HepG2 (cell line): ENCODE measurements around the gene BTN1A1.

Source experiments
- CTCF ChIP-seq: sonication (generic); formaldehyde crosslinking; IDR thresholded peaks from 2 replicates; pipeline ENCODE4 v1.5.0; 2020; ENCODE audit warnings: mild to moderate bottlenecking, missing genetic modification reagents, moderate library complexity
- ELF4 ChIP-seq: sonication (generic); formaldehyde crosslinking; IDR thresholded peaks from 2 replicates; pipeline ENCODE4 v1.5.0; 2020; ENCODE audit warnings: missing genetic modification reagents, mild to moderate bottlenecking, moderate library complexity, borderline replicate concordance
- HOMEZ ChIP-seq: IDR thresholded peaks from 2 replicates; pipeline ENCODE4 v1.6.1; 2016; ENCODE audit warnings: low read depth
- KAT8 ChIP-seq: IDR thresholded peaks from 2 replicates; pipeline ENCODE4 v1.6.1; 2016; ENCODE audit warnings: missing genetic modification reagents, missing compliant biosample characterization
- KDM1A ChIP-seq: IDR thresholded peaks from 2 replicates; pipeline ENCODE4 v1.6.1; 2016; ENCODE audit warnings: missing compliant biosample characterization
- MAZ ChIP-seq, 2 experiments: sonication (generic) in 1 of 2; formaldehyde crosslinking in 1 of 2; IDR thresholded peaks; 2 replicates each; pipeline versions ENCODE4 v1.5.0 to v1.6.1; 2012 to 2020; ENCODE audit warnings: low read depth in 2 of 2, mild to moderate bottlenecking in 2 of 2, borderline replicate concordance in 1 of 2, improper control_type of control experiment in 1 of 2, low read length in 1 of 2, missing genetic modification reagents in 1 of 2, moderate library complexity in 1 of 2
- MTA3 ChIP-seq: sonication (generic); formaldehyde crosslinking; IDR thresholded peaks from 2 replicates; pipeline ENCODE4 v1.4.0; 2020; ENCODE audit warnings: missing genetic modification reagents
- NR2F1 ChIP-seq, 2 experiments: fragments of 450-650 bp in 1 of 2; formaldehyde crosslinking in 1 of 2; IDR thresholded peaks; 2 replicates each; pipeline versions ENCODE4 v1.5.0 to v1.6.1; 2016 to 2020; ENCODE audit warnings: mild to moderate bottlenecking in 1 of 2, missing compliant biosample characterization in 1 of 2, missing genetic modification reagents in 1 of 2, moderate library complexity in 1 of 2
- RFX5 ChIP-seq: IDR thresholded peaks from 2 replicates; pipeline ENCODE4 v1.6.1; 2011; ENCODE audit warnings: low read depth, low read length, improper control_type of control experiment
- ZBTB25 ChIP-seq: IDR thresholded peaks from 2 replicates; pipeline ENCODE4 v1.6.1; 2018; ENCODE audit warnings: missing genetic modification reagents
- ZBTB3 ChIP-seq: sonication (generic); formaldehyde crosslinking; IDR thresholded peaks from 2 replicates; pipeline ENCODE4 v1.4.0; 2020; ENCODE audit warnings: low read depth, mild to moderate bottlenecking, moderate library complexity, missing genetic modification reagents, borderline replicate concordance
- ZNF263 ChIP-seq: sonication (generic); formaldehyde crosslinking; IDR thresholded peaks from 2 replicates; pipeline ENCODE4 v1.4.0; 2020; ENCODE audit warnings: missing genetic modification reagents
- TF ChIP-seq, protein P1 (sequence below): sonication (generic); formaldehyde crosslinking; IDR thresholded peaks from 2 replicates; pipeline ENCODE4 v1.5.1; 2020; ENCODE audit warnings: missing genetic modification reagents, mild to moderate bottlenecking, borderline replicate concordance

DNA sequence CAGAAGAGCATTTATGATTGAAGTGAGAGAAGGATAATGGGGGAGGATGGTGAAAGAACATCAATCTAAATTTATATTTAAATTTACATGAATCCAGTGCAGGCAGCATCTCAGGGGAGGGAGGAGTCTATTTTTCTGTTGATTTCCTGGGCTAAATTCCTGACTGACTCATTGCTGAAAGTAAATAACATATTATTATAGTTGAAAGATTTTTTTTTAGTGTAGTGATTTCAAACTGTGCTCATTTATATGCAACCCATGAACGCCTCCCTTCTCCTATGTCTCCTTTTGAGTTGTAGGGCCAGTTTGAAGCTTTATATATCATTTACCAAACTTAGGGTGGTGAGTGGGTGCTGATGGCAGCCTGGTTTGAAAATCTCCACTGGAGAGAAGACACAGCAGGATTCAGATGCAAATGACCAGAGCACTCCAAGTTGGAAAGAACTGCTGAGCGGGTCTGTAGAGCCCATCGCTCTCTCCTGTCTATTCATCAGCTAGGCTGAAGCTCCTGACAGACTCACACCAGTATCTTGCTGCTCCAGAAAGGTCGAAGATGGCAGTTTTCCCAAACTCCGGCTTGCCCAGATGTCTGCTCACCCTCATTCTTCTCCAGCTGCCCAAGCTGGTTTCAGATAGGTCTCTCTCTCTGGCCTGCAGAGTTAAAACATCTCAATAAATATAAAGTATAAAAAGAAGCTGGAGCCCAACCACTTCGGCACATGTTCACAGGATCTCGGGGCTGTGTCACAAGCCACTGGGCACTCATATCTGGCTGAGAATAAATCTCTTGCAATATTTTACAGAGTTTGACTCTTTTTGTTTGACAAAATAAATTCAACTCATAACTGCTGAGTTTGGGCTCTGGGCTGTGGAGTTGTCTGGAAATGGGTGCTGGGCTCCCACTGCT is 24.0 kb upstream of the BTN1A1 start:
- TF ChIP-seq NR2F1 (CRISPR knock-in tag; IDR thresholded peaks at IDR 0.05) (no peak), CTCF (no peak), KAT8 (CRISPR knock-in tag) (no peak), ELF4 (CRISPR knock-in tag) (no peak), HOMEZ (no peak), ZBTB25 (CRISPR knock-in tag) (no peak), MTA3 (CRISPR knock-in tag) (no peak), ZBTB3 (no peak), MAZ (IDR thresholded peaks at IDR 0.05; ENCODE audit: borderline replicate concordance, low read depth, low read length) (no peak), MAZ (CRISPR knock-in tag; IDR thresholded peaks at IDR 0.05; ENCODE audit: low read depth) (no peak), KDM1A (no peak), ZNF263 (CRISPR knock-in tag) (no peak), RFX5 (no peak)
- TF ChIP-seq, protein P1, sequence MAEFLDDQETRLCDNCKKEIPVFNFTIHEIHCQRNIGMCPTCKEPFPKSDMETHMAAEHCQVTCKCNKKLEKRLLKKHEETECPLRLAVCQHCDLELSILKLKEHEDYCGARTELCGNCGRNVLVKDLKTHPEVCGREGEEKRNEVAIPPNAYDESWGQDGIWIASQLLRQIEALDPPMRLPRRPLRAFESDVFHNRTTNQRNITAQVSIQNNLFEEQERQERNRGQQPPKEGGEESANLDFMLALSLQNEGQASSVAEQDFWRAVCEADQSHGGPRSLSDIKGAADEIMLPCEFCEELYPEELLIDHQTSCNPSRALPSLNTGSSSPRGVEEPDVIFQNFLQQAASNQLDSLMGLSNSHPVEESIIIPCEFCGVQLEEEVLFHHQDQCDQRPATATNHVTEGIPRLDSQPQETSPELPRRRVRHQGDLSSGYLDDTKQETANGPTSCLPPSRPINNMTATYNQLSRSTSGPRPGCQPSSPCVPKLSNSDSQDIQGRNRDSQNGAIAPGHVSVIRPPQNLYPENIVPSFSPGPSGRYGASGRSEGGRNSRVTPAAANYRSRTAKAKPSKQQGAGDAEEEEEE (CRISPR knock-in tag) = no peak
